PC-9 (cell line): ENCODE results near the gene KCNQ5. TPM values are rescaled to one million over a fixed set of nuclear protein-coding genes. Genes with fewer than 3 reads are reported as not detected.
"Not testable (repeated sequence)": the region's sequence is repeated elsewhere in the genome, so short reads cannot be mapped to it uniquely, and the experiment has no call there.

Experiments used
- BruUV-seq: library from RNA; stranded (reverse); fragments of 400-500 nt; replicated peaks from 2 replicates; lab custom pipeline; 2021; lab: Mats Ljungman, UMichigan
- CTCF ChIA-PET: fragments of 300-600 bp; sonication (Branson Sonifier 250); formaldehyde crosslinking; loops from one replicate; lab custom pipeline; 2022; ENCODE audit warnings: antibody characterized with exemption; lab: Charles Lee
- POLR2A ChIA-PET: fragments of 300-600 bp; sonication (Branson Sonifier 250); formaldehyde crosslinking; loops from one replicate; lab custom pipeline; 2022; ENCODE audit warnings: antibody characterized with exemption; ENCODE audit not compliant: unreplicated experiment; lab: Charles Lee
- DNase-seq, 2 experiments: peaks; one replicate each; pipeline versions ENCODE4 v3.0.0 to v3.0.0-alpha.2; 2015 to 2022; ENCODE audit warnings: mixed read lengths in 1 of 2
- H2AFZ ChIP-seq: fragments of 200-600 bp; sonication (generic); 2 replicates; pipeline ENCODE4 v1.8.1; 2017; ENCODE audit warnings: antibody characterized with exemption
- H3F3A ChIP-seq: fragments of 200-600 bp; sonication (generic); 2 replicates; pipeline ENCODE4 v1.8.1; 2017; ENCODE audit warnings: antibody characterized with exemption, mild to moderate bottlenecking, low read depth; ENCODE audit not compliant: insufficient read depth
- H3K27ac ChIP-seq: fragments of 200-600 bp; sonication (generic); 2 replicates; pipeline ENCODE4 v1.6.1; 2016; ENCODE audit warnings: mixed run types
- H3K27me3 ChIP-seq: fragments of 200-600 bp; sonication (generic); 2 replicates; pipeline ENCODE4 v1.6.1; 2016; ENCODE audit warnings: low read depth, mixed run types; ENCODE audit not compliant: insufficient read depth
- H3K36me3 ChIP-seq: fragments of 200-600 bp; sonication (generic); 2 replicates; pipeline ENCODE4 v1.6.1; 2016; ENCODE audit warnings: low read depth, mixed run types
- H3K4me1 ChIP-seq: fragments of 200-600 bp; sonication (generic); replicated peaks from 2 replicates; pipeline ENCODE4 v1.6.1; 2016; ENCODE audit warnings: mixed run types; ENCODE audit not compliant: insufficient read depth
- H3K4me2 ChIP-seq: fragments of 200-600 bp; sonication (generic); 2 replicates; pipeline ENCODE4 v1.6.1; 2017; ENCODE audit warnings: mixed run types
- H3K4me3 ChIP-seq: fragments of 200-600 bp; sonication (generic); 2 replicates; pipeline ENCODE4 v1.6.1; 2016; ENCODE audit warnings: mixed run types
- H3K79me2 ChIP-seq: fragments of 200-600 bp; sonication (generic); 2 replicates; pipeline ENCODE4 v1.6.1; 2017; ENCODE audit warnings: low read depth, mixed run types
- H3K9me2 ChIP-seq: fragments of 200-600 bp; sonication (generic); 2 replicates; pipeline ENCODE4 v1.8.1; 2017; ENCODE audit warnings: mild to moderate bottlenecking; ENCODE audit not compliant: insufficient read depth
- H3K9me3 ChIP-seq: fragments of 200-600 bp; sonication (generic); 2 replicates; pipeline ENCODE4 v1.8.1; 2016; ENCODE audit warnings: low read depth; ENCODE audit not compliant: insufficient read depth
- H4K20me1 ChIP-seq: fragments of 200-600 bp; sonication (generic); 2 replicates; pipeline ENCODE4 v1.8.1; 2017; ENCODE audit not compliant: insufficient read depth
- EZH2 ChIP-seq: fragments of 200-600 bp; sonication (generic); IDR thresholded peaks from 2 replicates; pipeline ENCODE4 v1.8.0; 2017; ENCODE audit warnings: antibody characterized with exemption, low read depth
- intact Hi-C: fragments of 100-400 bp; cut with micrococcal nuclease; formaldehyde crosslinking; loops from one replicate; pipeline ENCODE4 v1.10.0; 2022; ENCODE audit not compliant: unreplicated experiment
- total RNA-seq: library from RNA; stranded (reverse); gene quantifications from 2 replicates; pipeline ENCODE4 v1.2.3, GENCODE V29; 2021
- TF ChIP-seq, protein P1 (sequence below): fragments of 200-600 bp; sonication (generic); conservative IDR thresholded peaks from 2 replicates; pipeline ENCODE4 v1.6.1; 2017; ENCODE audit warnings: mixed run types, antibody characterized with exemption, mild to moderate bottlenecking, moderate library complexity

Gene KCNQ5
- total RNA-seq, 1 experiment from 2014 or later = 0.20 TPM

DNA sequence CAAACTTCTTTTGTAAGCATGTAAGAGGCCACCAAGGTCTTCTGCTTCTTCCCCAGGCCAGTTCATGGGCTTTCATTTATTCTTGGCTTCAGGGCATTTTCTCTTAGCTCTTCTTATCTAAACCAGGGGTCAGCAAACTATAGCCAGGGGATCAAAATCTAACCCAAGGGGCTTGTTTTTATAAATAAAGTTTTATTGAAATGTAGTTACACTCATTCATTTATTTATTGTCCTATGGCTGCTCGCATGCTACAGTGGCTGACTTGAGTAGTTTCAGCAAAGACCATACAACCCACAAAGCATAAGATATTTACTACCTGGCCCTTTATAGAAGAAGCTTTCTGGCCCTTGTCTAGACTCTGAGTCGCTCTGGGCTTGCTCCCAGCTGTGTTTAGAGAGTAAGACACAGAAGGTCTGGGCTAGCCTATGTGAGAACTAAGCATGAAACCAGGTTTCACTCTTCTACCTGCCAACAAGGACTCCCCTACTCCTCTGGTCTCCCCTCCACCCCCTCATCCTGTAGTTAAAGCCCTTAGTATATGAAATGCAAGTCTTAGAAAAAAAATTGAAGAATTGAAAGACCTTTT, 560.2 kb downstream of the KCNQ5 start:
- intact Hi-C loops = loop anchor here (5.0 to 10.0 kb wide), 2 partner anchors 1040 to 1647 kb away; no protein-coding TSS in a partner anchor
- ChIA-PET CTCF (no interaction called here), POLR2A (no interaction called here)
- no peaks in the 10 kb centered on the region for H3K4me1 ChIP-seq
- H3K36me3 ChIP-seq = no peaks in the 10 kb centered on the region
- no peak for TF ChIP-seq EZH2
- TF ChIP-seq, protein P1, sequence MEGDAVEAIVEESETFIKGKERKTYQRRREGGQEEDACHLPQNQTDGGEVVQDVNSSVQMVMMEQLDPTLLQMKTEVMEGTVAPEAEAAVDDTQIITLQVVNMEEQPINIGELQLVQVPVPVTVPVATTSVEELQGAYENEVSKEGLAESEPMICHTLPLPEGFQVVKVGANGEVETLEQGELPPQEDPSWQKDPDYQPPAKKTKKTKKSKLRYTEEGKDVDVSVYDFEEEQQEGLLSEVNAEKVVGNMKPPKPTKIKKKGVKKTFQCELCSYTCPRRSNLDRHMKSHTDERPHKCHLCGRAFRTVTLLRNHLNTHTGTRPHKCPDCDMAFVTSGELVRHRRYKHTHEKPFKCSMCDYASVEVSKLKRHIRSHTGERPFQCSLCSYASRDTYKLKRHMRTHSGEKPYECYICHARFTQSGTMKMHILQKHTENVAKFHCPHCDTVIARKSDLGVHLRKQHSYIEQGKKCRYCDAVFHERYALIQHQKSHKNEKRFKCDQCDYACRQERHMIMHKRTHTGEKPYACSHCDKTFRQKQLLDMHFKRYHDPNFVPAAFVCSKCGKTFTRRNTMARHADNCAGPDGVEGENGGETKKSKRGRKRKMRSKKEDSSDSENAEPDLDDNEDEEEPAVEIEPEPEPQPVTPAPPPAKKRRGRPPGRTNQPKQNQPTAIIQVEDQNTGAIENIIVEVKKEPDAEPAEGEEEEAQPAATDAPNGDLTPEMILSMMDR = no peak
- BruUV-seq = no TSS peak
- H3K4me3 ChIP-seq = no peak overlapping the region
- no peak overlapping the region for H3K27ac ChIP-seq
- no peaks in the 10 kb centered on the region for H3K79me2 ChIP-seq
- no peak overlapping the region for H3K4me2 ChIP-seq
- no peaks in the 10 kb centered on the region for H4K20me1 ChIP-seq
- no peaks in the 10 kb centered on the region for H3F3A ChIP-seq
- H2AFZ ChIP-seq = no peak overlapping the region
- no peaks in the 10 kb centered on the region for H3K9me2 ChIP-seq
- no peaks in the 10 kb centered on the region for H3K27me3 ChIP-seq
- no peaks in the 10 kb centered on the region for H3K9me3 ChIP-seq
- DNase-seq = no peak

DNA sequence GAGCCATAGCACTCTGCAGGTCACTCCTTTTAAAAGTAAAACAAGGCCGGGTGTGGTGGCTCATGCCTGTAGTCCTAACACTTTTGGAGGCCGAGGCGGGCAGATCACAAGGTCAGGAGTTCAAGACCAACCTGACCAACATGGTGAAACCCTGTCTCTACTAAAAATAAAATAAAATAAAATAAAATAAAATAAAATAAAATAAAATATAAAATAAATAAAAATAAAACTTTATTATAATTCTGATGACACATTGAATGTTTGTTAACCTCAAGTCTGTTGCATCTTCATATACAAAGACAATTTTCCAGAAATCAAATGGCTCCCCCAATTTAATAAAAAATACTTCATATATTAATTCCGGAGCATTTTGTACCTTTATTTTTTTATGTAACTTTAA, 571.4 kb downstream of the KCNQ5 start:
- H3K4me2 ChIP-seq, H3K9me3 ChIP-seq, H2AFZ ChIP-seq, H3K4me1 ChIP-seq, DNase-seq, CTCF ChIA-PET, H3K27me3 ChIP-seq, H3F3A ChIP-seq, H4K20me1 ChIP-seq, H3K9me2 ChIP-seq, H3K36me3 ChIP-seq, H3K79me2 ChIP-seq, H3K4me3 ChIP-seq, POLR2A ChIA-PET, intact Hi-C loops, H3K27ac ChIP-seq, BruUV-seq: not testable (repeated sequence)

DNA sequence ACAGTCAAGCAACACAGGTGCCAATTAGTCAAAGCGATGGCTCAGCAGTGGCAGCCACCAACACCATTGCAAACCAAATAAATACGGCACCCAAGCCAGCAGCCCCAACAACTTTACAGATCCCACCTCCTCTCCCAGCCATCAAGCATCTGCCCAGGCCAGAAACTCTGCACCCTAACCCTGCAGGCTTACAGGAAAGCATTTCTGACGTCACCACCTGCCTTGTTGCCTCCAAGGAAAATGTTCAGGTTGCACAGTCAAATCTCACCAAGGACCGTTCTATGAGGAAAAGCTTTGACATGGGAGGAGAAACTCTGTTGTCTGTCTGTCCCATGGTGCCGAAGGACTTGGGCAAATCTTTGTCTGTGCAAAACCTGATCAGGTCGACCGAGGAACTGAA, 572.9 kb downstream of the KCNQ5 start:
- no peak overlapping the region for H3K4me2 ChIP-seq
- DNase-seq = no peak
- no peaks in the 10 kb centered on the region for H3K4me1 ChIP-seq
- H3K27me3 ChIP-seq = no peaks in the 10 kb centered on the region
- no peaks in the 10 kb centered on the region for H3K36me3 ChIP-seq
- H3F3A ChIP-seq = no peaks in the 10 kb centered on the region
- no peaks in the 10 kb centered on the region for H3K9me2 ChIP-seq
- no peak overlapping the region for H3K27ac ChIP-seq
- no peak overlapping the region for H3K4me3 ChIP-seq
- ChIA-PET CTCF (no interaction called here), POLR2A (no interaction called here)
- no TSS peak for BruUV-seq
- TF ChIP-seq, protein P1 = no peak
- intact Hi-C loops = no loop called here
- H2AFZ ChIP-seq = no peak overlapping the region
- H3K79me2 ChIP-seq = no peaks in the 10 kb centered on the region
- H3K9me3 ChIP-seq = no peaks in the 10 kb centered on the region
- no peaks in the 10 kb centered on the region for H4K20me1 ChIP-seq

DNA sequence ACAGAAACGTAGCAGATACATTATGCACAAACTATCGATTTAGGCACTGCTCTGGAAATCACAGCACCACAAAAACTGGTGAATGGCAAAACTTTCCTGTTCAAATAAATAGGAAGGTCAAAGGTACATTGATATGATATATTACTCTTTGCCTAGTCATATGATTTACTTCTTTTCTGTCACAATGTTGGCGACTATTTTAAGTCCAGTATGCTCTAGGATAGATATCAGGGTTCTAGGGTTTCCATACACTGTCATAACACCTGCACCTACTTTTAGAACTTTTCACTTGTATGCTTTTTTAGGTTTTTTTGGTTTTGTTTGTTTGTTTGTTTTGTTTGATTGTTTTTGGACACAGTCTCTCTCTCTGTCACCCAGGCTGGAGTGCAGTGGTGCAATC, 578.4 kb downstream of the KCNQ5 start:
- POLR2A ChIA-PET = no interaction called here
- intact Hi-C loops = no loop called here

More for the DNA sequence above, 578.4 kb downstream of the KCNQ5 start:
- H3K27ac ChIP-seq = no peak overlapping the region
- H3K9me3 ChIP-seq = no peaks in the 10 kb centered on the region
- no peaks in the 10 kb centered on the region for H3K27me3 ChIP-seq
- no peaks in the 10 kb centered on the region for H3F3A ChIP-seq
- H4K20me1 ChIP-seq = no peaks in the 10 kb centered on the region
- no peaks in the 10 kb centered on the region for H3K4me1 ChIP-seq
- H3K36me3 ChIP-seq = no peaks in the 10 kb centered on the region
- H3K4me2 ChIP-seq = no peak overlapping the region
- CTCF ChIA-PET = no interaction called here
- no peak overlapping the region for H2AFZ ChIP-seq
- no peaks in the 10 kb centered on the region for H3K9me2 ChIP-seq
- H3K4me3 ChIP-seq = no peak overlapping the region
- no peaks in the 10 kb centered on the region for H3K79me2 ChIP-seq
- DNase-seq = no peak
- TF ChIP-seq, protein P1 = no peak
- TF ChIP-seq EZH2 = no peak
- BruUV-seq = no TSS peak
